Nephron (organoid): ENCODE data around the gene BCL6B.

Source experiments
- H3K27ac Mint-ChIP-seq, 3 experiments: 2 replicates each; pipeline ENCODE4 v1.8.0; 2020; ENCODE audit warnings: mixed read lengths in 3 of 3, mild to moderate bottlenecking in 2 of 3, moderate library complexity in 1 of 3
- H3K27me3 Mint-ChIP-seq: 2 replicates; pipeline ENCODE4 v1.8.0; 2021; ENCODE audit warnings: low read depth, mild to moderate bottlenecking, moderate library complexity, mixed read lengths
- H3K36me3 Mint-ChIP-seq: 2 replicates; pipeline ENCODE4 v1.8.0; 2020; ENCODE audit warnings: low read depth, mixed read lengths
- H3K4me1 Mint-ChIP-seq: 2 replicates; pipeline ENCODE4 v1.8.0; 2020; ENCODE audit warnings: mixed read lengths
- H3K4me3 Mint-ChIP-seq, 3 experiments: 2 replicates each; pipeline ENCODE4 v1.8.0; 2020; ENCODE audit warnings: mild to moderate bottlenecking in 3 of 3, mixed read lengths in 3 of 3, moderate library complexity in 2 of 3
- H3K9me3 Mint-ChIP-seq: 2 replicates; pipeline ENCODE4 v1.8.0; 2020; ENCODE audit warnings: mixed read lengths
- TF ChIP-seq, protein P1 (sequence below), 3 experiments: fragments of 200-600 bp; sonication (generic); IDR thresholded peaks; one replicate each; pipeline ENCODE4 v1.5.0; 2021; ENCODE audit warnings: antibody characterized with exemption in 3 of 3; ENCODE audit not compliant: unreplicated experiment in 3 of 3

The BCL6B gene

GRCh38 chr17:7074931-7075330, 52.1 kb downstream of the BCL6B start:
- no peak overlapping the region for H3K4me3 Mint-ChIP-seq

DNA sequence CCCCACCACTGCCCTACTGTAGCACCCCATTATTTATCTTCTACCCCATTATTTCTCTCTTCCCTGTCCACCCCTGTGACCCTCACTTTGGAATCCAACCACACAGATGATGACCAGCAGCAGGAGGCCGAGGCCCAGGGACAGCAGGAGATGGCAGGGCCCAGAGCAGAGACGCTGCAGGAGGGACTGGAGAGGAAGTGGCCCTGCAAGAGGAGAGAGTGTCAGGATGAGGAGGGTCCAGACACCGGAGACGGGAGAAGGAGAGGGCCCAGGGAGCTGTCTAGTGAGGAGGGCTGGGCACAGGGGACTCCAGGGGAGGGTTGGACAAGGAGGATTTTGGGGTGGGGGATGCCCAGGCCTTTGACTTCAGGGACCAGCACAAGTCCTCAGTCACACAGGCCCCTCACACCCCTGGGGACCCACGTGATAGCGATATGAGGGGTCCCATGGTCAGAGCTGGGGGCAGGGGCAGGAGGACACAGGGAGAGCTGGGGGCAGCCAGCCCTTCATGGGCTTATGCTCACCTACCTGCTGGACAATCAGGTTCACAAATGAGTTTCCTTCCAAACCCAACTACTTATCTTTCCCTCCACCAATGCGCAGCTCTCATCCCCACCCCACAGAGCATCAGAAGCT, 55.2 kb downstream of the BCL6B start:
- TF ChIP-seq, protein P1, sequence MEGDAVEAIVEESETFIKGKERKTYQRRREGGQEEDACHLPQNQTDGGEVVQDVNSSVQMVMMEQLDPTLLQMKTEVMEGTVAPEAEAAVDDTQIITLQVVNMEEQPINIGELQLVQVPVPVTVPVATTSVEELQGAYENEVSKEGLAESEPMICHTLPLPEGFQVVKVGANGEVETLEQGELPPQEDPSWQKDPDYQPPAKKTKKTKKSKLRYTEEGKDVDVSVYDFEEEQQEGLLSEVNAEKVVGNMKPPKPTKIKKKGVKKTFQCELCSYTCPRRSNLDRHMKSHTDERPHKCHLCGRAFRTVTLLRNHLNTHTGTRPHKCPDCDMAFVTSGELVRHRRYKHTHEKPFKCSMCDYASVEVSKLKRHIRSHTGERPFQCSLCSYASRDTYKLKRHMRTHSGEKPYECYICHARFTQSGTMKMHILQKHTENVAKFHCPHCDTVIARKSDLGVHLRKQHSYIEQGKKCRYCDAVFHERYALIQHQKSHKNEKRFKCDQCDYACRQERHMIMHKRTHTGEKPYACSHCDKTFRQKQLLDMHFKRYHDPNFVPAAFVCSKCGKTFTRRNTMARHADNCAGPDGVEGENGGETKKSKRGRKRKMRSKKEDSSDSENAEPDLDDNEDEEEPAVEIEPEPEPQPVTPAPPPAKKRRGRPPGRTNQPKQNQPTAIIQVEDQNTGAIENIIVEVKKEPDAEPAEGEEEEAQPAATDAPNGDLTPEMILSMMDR (IDR thresholded peaks at IDR 0.05; ENCODE audit: unreplicated experiment in 3 of 3), result no peak
- no peak overlapping the region for H3K4me3 Mint-ChIP-seq
- no peak overlapping the region for H3K27ac Mint-ChIP-seq
- no peaks in the 10 kb centered on the region for H3K36me3 Mint-ChIP-seq
- H3K9me3 Mint-ChIP-seq, result peaks cover 2% of the 10 kb centered on the region
- peaks cover 20% of the 10 kb centered on the region for H3K27me3 Mint-ChIP-seq
- peaks cover 7% of the 10 kb centered on the region for H3K4me1 Mint-ChIP-seq

More at GRCh38 chr17:7074931-7075330, 52.1 kb downstream of the BCL6B start:
- Mint-ChIP-seq H3K36me3 (no peaks in the 10 kb centered on the region), H3K27ac (no peak overlapping the region), H3K9me3 (no peaks in the 10 kb centered on the region), H3K27me3 (peaks cover 34% of the 10 kb centered on the region), H3K4me1 (no peaks in the 10 kb centered on the region)
- TF ChIP-seq, protein P1 (IDR thresholded peaks at IDR 0.05; ENCODE audit: unreplicated experiment in 3 of 3), result no peak

- Mint-ChIP-seq H3K27ac (no peak overlapping the region), H3K4me1 (peaks cover 7% of the 10 kb centered on the region), H3K27me3 (peaks cover 19% of the 10 kb centered on the region), H3K9me3 (peaks cover 2% of the 10 kb centered on the region), H3K4me3 (no peak overlapping the region), H3K36me3 (no peaks in the 10 kb centered on the region)
- TF ChIP-seq, protein P1 (IDR thresholded peaks at IDR 0.05; ENCODE audit: unreplicated experiment in 3 of 3), result no peak
These were observed 55.9 kb downstream of the BCL6B start for GRCh38 chr17:7078711-7079110.
